ENCODE measurements around the gene DUSP5. TPM values are rescaled to one million over a fixed set of nuclear protein-coding genes. Genes with fewer than 3 reads are reported as not detected.

DUSP5 gene
- total RNA-seq, 4 donors from 2014 or later: 0.75 to 2.8 (median 2.5) TPM; not detected in 1

DNA sequence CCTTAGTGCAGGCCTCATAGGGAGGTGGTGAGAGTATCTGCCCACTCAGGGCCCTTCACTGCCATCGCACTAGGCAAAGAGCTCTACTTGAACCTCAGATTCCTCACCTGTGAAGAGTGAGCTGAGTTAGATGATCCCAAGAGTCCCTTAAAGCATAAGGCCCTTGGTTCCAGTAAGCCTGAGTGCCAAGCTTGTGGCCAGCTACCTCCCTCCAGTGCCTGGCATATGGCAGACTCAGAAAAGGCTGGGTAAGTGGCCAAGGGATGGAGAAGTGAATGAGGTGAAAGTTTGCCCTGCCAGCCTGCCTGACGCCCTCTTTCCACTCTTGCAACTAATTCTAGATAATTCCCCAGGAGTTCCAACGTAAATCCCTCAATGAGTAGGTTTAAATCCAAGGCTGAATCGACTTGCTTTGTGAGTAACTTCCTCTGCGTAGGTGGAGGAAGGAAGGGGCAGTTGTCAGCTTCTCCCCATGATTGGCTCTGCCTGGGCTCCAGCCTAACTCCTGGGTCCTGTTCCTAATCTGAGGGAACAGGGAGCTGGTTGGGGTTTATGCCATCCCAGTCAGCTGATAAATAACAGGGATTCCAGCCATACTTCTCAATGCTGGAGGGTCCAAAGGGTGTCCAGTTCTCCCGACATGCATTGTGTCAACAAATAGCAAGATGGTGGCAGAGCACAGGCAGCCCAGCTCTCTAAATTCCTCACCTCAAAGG is 14.2 kb downstream of the DUSP5 start:
- no peak overlapping the region for H3K27ac ChIP-seq
- H3K4me3 ChIP-seq: no peak overlapping the region
- TF ChIP-seq, protein P1, sequence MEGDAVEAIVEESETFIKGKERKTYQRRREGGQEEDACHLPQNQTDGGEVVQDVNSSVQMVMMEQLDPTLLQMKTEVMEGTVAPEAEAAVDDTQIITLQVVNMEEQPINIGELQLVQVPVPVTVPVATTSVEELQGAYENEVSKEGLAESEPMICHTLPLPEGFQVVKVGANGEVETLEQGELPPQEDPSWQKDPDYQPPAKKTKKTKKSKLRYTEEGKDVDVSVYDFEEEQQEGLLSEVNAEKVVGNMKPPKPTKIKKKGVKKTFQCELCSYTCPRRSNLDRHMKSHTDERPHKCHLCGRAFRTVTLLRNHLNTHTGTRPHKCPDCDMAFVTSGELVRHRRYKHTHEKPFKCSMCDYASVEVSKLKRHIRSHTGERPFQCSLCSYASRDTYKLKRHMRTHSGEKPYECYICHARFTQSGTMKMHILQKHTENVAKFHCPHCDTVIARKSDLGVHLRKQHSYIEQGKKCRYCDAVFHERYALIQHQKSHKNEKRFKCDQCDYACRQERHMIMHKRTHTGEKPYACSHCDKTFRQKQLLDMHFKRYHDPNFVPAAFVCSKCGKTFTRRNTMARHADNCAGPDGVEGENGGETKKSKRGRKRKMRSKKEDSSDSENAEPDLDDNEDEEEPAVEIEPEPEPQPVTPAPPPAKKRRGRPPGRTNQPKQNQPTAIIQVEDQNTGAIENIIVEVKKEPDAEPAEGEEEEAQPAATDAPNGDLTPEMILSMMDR (IDR thresholded peaks at IDR 0.05 in 4 of 5, conservative IDR thresholded peaks at IDR 0.05 in 1 of 5): no peak
- no peak for TF ChIP-seq POLR2A (IDR thresholded peaks at IDR 0.05)
- in situ Hi-C loops (cut with MboI; ENCODE audit: low sequenced_read_pairs in 4 of 4): no loop called here
- H3K9me3 ChIP-seq: no peaks in the 10 kb centered on the region
- no peaks in the 10 kb centered on the region for H3K27me3 ChIP-seq
- DNase-seq: no peak
- peaks cover 4 to 6% of the 10 kb centered on the region in 2 donors for H3K4me1 ChIP-seq
- intact Hi-C loops (cut with DNase I; ENCODE audit: low total_unique reads): no loop called here
- ATAC-seq: no peak
- no peaks in the 10 kb centered on the region for H3K36me3 ChIP-seq

DNA sequence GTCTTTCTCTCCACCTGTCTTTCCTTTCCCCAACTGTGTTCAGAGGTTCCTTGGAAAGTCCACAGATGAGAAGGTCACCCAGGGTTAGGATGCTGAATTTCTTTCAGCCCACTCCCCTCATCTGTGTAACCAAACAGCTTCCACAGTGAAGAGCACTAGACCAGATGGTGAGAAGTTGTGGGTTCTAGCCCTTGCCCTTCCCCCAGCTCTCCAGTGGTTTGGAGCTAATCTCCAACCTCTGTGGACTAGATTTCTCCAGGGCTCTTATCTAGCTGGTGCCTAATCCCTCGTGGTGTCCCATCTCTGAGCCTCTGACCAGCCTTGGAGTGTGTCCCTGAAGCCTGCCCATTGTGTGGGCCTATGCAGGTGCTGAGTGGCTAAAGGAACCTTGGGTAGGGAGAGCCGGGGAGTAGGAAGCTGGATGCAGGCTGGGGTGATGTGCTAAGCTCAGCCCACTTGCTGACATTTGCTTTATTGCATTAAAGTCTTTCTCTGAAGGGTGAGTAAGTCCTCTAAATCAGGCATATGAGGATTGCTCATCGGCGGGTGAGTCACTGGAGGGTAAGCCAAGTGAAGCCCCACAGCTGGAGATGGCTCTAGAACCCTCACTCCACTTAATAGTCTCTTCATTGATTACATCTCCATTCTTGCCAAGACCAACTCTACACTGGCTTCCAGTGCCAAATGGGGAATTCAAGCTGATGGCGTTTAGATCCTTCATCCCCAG is 14.9 kb downstream of the DUSP5 start:
- H3K27me3 ChIP-seq: no peaks in the 10 kb centered on the region
- peaks cover 4 to 6% of the 10 kb centered on the region in 2 donors for H3K4me1 ChIP-seq
- in situ Hi-C loops (cut with MboI; ENCODE audit: low sequenced_read_pairs in 4 of 4): no loop called here
- DNase-seq (no peak), ATAC-seq (no peak)
- no peaks in the 10 kb centered on the region for H3K9me3 ChIP-seq
- no peak overlapping the region for H3K27ac ChIP-seq
- TF ChIP-seq, protein P1 (IDR thresholded peaks at IDR 0.05 in 4 of 5, conservative IDR thresholded peaks at IDR 0.05 in 1 of 5): no peak
- TF ChIP-seq POLR2A (IDR thresholded peaks at IDR 0.05): no peak
- no peak overlapping the region for H3K4me3 ChIP-seq
- intact Hi-C loops (cut with DNase I; ENCODE audit: low total_unique reads): no loop called here
- no peaks in the 10 kb centered on the region for H3K36me3 ChIP-seq

DNA sequence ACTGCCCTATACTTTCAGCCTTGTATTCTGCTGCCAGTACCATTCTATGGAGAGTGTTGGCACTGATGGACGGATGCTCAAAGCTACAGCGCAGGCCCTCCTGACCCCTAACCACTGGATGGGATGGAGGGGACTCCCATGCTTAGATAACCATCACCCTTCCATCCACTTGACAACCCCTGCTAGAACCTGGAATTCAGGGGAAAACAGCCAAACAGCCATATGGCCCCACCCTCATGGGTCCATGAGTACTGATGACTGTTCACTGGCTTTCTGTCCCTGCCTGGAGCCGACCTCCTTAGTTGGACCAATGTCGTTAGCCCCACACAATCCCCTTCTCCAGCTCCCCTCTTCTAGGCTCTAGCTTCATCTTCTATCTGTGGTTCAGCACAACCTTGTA is 16.2 kb downstream of the DUSP5 start:
- intact Hi-C loops (cut with DNase I; ENCODE audit: low total_unique reads): no loop called here
- H3K27me3 ChIP-seq: no peaks in the 10 kb centered on the region
- ATAC-seq (no peak), DNase-seq (no peak)
- no peak overlapping the region for H3K27ac ChIP-seq
- H3K9me3 ChIP-seq: no peaks in the 10 kb centered on the region
- TF ChIP-seq, protein P1 (IDR thresholded peaks at IDR 0.05 in 4 of 5, conservative IDR thresholded peaks at IDR 0.05 in 1 of 5): no peak
- no peak for TF ChIP-seq POLR2A (IDR thresholded peaks at IDR 0.05)
- in situ Hi-C loops (cut with MboI; ENCODE audit: low sequenced_read_pairs in 4 of 4): no loop called here
- H3K4me3 ChIP-seq: no peak overlapping the region
- peaks cover under 1 to 2% of the 10 kb centered on the region in 2 donors for H3K4me1 ChIP-seq
- H3K36me3 ChIP-seq: no peaks in the 10 kb centered on the region

DNA sequence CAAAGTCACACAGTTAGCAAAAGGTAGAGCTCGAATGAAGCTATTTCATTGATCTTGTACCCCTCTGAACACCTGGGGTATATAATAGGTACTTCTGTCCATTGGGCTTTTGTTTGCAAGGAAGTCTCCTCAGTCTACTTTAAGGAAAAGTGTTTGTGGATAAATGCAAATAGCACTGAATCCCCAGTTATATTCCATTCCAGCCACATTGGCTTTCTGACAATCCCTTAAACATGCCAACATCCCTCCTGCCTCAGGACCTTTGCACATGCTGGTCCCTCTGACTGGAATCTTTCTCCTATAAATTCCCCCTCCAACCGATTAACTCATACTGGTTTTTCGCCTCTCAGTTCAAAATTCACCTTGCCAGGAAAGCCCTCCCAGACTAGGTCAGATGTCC is 17.1 kb downstream of the DUSP5 start:
- TF ChIP-seq POLR2A (IDR thresholded peaks at IDR 0.05): no peak
- intact Hi-C loops (cut with DNase I; ENCODE audit: low total_unique reads) (no loop called here), in situ Hi-C loops (cut with MboI; ENCODE audit: low sequenced_read_pairs in 4 of 4) (no loop called here)
- no peaks in the 10 kb centered on the region for H3K9me3 ChIP-seq
- no peak for DNase-seq
- no peaks in the 10 kb centered on the region for H3K27me3 ChIP-seq
- H3K4me3 ChIP-seq: no peak overlapping the region
- ATAC-seq: no peak
- no peaks in the 10 kb centered on the region for H3K36me3 ChIP-seq
- no peak overlapping the region for H3K27ac ChIP-seq
- no peaks in the 10 kb centered on the region for H3K4me1 ChIP-seq

DNA sequence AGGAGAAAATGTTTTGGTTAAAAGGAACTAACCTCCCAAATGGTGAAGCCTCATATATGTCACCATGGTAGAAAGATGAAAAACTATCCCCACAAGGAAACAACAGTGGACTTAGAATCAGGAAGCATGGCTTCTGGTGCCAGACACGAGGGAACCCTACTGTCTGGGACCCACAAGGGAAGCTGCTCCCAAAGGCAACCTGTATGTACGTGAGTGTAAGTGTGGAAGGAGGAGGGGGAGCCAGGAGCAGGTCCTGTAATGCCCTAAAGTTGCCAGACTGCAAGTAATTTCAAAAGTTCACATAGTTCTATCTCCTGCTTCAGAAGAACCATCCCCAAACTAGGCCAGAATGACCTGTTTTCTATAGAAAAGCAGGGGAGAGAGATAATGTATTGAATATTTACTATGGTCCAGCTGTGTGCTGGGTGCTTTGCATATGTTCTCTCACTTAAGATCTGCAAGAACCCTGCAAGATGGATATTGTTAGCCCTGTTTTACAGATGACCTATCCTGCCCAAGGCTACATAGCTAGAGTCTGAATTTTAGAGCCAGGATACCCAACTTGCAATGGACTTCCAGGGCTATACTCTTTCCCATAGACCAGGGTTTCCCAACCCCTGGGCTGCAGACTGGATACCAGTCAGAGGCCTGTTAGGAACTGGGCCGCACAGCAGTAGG is 19.2 kb downstream of the DUSP5 start:
- no peaks in the 10 kb centered on the region for H3K36me3 ChIP-seq
- ATAC-seq (no peak), DNase-seq (no peak)
- TF ChIP-seq, protein P1 (IDR thresholded peaks at IDR 0.05 in 4 of 5, conservative IDR thresholded peaks at IDR 0.05 in 1 of 5): no peak
- no peak for TF ChIP-seq POLR2A (IDR thresholded peaks at IDR 0.05)
- no peaks in the 10 kb centered on the region for H3K4me1 ChIP-seq
- intact Hi-C loops (cut with DNase I; ENCODE audit: low total_unique reads): no loop called here
- in situ Hi-C loops (cut with MboI; ENCODE audit: low sequenced_read_pairs in 4 of 4): no loop called here
- no peaks in the 10 kb centered on the region for H3K27me3 ChIP-seq
- no peaks in the 10 kb centered on the region for H3K9me3 ChIP-seq
- H3K27ac ChIP-seq: no peak overlapping the region
- no peak overlapping the region for H3K4me3 ChIP-seq
